Brain microvascular endothelial cell (primary cell): ENCODE measurements around the gene NUBP1.

Experiments used
- DNase-seq: peaks from one replicate; pipeline ENCODE4 v3.0.0-alpha.2; 2020
- H3K27ac ChIP-seq: fragments of 250-450 bp; sonication (Bioruptor Pico); 2 replicates; pipeline ENCODE4 v1.5.1; 2020; ENCODE audit warnings: mild to moderate bottlenecking, moderate library complexity
- H3K27me3 ChIP-seq: fragments of 250-450 bp; sonication (Bioruptor Pico); replicated peaks from 2 replicates; pipeline ENCODE4 v1.5.1; 2020; ENCODE audit warnings: mild to moderate bottlenecking
- H3K36me3 ChIP-seq: fragments of 250-450 bp; sonication (Bioruptor Pico); replicated peaks from 2 replicates; pipeline ENCODE4 v1.5.1; 2020; ENCODE audit warnings: mild to moderate bottlenecking
- H3K4me3 ChIP-seq: 2 replicates; pipeline ENCODE4 v1.5.1; 2011; ENCODE audit warnings: low read depth, mild to moderate bottlenecking, control low read depth, low read length, moderate library complexity
- in situ Hi-C: cut with HindIII; loops from 2 replicates; pipeline ENCODE4 v1.10.0; 2017; ENCODE audit warnings: low sequenced_read_pairs, low pct_ligation_motif_present
- TF ChIP-seq, protein P1 (sequence below): IDR thresholded peaks from 2 replicates; pipeline ENCODE4 v1.5.1; 2011; ENCODE audit warnings: low read depth, mild to moderate bottlenecking, moderate library complexity, low read length, control low read depth, inconsistent platforms; ENCODE audit errors: missing control alignments

NUBP1 gene

DNA sequence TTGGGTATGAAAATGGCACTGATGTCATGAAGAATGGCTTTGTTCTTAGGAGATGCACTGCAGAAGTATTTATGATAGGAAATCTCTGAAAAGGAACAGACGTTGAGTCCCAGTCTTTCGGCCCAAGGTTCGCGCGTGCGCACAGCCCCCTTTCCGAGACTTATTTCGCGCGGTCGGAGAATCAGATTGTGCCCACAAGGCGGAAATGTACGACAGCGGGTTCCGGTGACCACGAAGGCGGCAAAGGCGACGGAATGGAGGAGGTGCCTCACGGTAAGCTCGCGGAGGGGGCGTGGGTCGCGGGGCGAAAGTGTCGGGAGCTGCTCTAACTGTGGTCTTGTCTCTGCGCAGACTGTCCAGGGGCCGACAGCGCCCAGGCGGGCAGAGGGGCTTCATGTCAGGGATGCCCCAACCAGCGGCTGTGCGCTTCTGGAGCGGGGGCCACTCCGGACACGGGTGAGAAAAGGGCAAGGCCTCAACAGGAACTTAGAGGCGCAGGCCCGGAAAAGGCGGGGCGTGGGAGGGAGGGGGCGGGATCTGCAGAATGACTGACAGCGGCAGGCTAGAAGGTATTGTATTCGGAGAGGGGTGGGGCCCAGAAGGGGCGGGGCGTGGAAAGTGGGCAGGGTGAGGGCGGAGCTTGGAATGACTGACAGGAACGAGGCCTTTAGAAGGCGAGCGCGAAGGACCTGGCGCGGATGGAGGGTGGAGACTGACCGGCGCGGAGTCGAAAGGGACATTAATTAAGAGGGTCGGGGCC is at the start of gene NUBP1:
NUBP1 (plus strand) TSS at position 233 of the 760 bp plus-strand sequence; CDS start at position 255, 22 bp downstream.
- H3K27me3 ChIP-seq = no peaks in the 10 kb centered on the region
- TF ChIP-seq, protein P1, sequence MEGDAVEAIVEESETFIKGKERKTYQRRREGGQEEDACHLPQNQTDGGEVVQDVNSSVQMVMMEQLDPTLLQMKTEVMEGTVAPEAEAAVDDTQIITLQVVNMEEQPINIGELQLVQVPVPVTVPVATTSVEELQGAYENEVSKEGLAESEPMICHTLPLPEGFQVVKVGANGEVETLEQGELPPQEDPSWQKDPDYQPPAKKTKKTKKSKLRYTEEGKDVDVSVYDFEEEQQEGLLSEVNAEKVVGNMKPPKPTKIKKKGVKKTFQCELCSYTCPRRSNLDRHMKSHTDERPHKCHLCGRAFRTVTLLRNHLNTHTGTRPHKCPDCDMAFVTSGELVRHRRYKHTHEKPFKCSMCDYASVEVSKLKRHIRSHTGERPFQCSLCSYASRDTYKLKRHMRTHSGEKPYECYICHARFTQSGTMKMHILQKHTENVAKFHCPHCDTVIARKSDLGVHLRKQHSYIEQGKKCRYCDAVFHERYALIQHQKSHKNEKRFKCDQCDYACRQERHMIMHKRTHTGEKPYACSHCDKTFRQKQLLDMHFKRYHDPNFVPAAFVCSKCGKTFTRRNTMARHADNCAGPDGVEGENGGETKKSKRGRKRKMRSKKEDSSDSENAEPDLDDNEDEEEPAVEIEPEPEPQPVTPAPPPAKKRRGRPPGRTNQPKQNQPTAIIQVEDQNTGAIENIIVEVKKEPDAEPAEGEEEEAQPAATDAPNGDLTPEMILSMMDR = no peak
- H3K36me3 ChIP-seq = no peaks in the 10 kb centered on the region
- peak within 1 kb of the TSS; percentile 99 for H3K27ac ChIP-seq
- DNase-seq = peak; percentile 99
- in situ Hi-C loops = loop anchor here (25.0 kb wide), 1 partner anchor 206 kb away; no protein-coding TSS in a partner anchor
- peak within 1 kb of the TSS; percentile 77 for H3K4me3 ChIP-seq

DNA sequence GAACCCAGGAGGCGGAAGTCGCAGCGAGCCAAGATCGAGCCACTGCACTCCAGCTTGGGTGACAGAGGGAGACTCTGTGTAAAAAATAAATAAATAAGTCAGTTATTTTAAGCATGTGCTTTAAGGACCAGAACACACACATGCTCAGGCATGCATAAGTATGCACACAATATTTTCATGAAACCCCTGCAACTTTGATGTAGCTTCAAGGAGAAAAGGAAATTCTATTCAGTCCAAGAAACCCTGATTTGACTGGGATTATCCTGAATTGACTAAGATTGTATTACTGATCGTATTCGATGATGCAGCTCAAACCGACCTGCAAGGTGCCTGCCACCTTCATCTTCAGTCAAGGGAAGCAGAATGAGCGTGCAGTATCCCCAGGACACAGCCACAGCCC is 49.8 kb upstream of the NUBP1 start:
- TF ChIP-seq, protein P1 = no peak
- H3K27me3 ChIP-seq = no peaks in the 10 kb centered on the region
- H3K27ac ChIP-seq = no peak overlapping the region
- in situ Hi-C loops = no loop called here
- DNase-seq = no peak
- no peaks in the 10 kb centered on the region for H3K36me3 ChIP-seq
- no peak overlapping the region for H3K4me3 ChIP-seq

DNA sequence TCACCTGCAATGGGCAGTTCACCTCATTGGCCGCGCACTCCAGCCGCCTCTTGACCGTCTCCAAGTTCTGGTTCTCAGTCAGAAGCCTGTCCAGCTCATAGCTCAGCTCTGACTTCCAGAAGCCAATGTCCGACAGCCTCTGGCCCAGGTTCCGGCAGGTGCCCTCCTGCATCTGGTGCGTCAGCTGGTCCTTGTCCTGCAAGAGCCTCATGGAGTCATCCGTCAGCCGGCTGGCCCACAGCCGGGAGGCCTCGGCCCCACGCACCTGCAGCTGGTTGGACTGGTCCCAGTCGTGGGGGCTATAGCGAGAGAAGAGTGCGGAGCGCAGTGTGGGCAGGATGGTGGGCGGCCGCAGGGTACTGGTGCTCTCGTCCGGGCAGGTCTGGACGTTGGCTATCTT is 49.3 kb upstream of the NUBP1 start:
- DNase-seq = no peak
- in situ Hi-C loops = no loop called here
- no peak overlapping the region for H3K4me3 ChIP-seq

DNA sequence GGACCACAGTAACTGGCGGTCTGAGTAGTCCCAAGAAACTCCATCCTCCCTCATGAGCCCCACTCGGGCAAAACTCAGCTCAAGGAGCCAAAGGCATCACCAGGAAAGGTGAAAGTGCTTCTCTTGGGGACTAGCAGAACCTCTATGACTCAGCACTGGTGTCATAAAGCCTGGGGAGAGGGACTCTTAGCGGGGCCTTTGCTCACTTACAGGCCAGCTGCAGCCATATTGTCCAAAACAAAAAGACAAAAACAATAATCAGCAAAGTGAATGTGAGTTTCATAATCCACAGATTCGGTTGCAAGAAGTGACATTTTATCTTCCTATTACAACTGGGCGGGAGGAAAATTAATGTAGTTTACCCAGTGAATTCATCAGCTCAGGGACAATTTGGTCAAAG is 48.8 kb upstream of the NUBP1 start, which contains the start of gene TEKT5:
TEKT5 (minus strand) TSS at position 101 of the 400 bp plus-strand sequence; CDS start at position 44, 57 bp downstream.
- no peak within 1 kb of the TSS for H3K4me3 ChIP-seq
- no peak within 1 kb of the TSS for H3K27ac ChIP-seq
- TF ChIP-seq, protein P1 = no peak
- no peaks in the 10 kb centered on the region for H3K27me3 ChIP-seq
- H3K36me3 ChIP-seq = no peaks in the 10 kb centered on the region
- DNase-seq = no peak
- in situ Hi-C loops = no loop called here

More for the DNA sequence above, 49.3 kb upstream of the NUBP1 start:
- no peak overlapping the region for H3K27ac ChIP-seq
- TF ChIP-seq, protein P1 = no peak
- no peaks in the 10 kb centered on the region for H3K36me3 ChIP-seq
- H3K27me3 ChIP-seq = no peaks in the 10 kb centered on the region

DNA sequence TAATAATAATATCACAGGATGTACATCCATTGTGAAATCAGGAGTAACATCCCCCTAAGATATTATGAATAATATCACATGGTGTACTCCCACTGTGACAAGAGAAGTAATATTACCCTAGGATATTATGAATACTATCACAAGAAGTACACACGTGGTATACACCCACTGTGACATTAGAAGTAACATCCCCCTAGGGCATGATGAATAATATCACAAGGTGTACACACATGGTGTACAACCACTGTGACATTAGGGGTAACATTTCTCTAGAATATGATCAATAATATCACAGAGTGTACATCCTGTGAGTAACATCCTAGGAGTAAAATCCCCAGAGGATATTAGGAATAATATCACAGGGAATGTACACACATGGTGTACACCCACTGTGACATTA is 43.9 kb upstream of the NUBP1 start:
- TF ChIP-seq, protein P1 = no peak
- no peak for DNase-seq
- Histone ChIP-seq H3K27ac (no peak overlapping the region), H3K36me3 (no peaks in the 10 kb centered on the region), H3K27me3 (no peaks in the 10 kb centered on the region), H3K4me3 (no peak overlapping the region)
- in situ Hi-C loops = no loop called here
